GM12891 (cell line): ENCODE data around the gene DPYSL3.

ENCODE experiments used
- POLR2A ChIP-seq: IDR thresholded peaks from 2 replicates; pipeline ENCODE4 v1.6.1; 2011; ENCODE audit warnings: low read depth, low read length, control low read depth
- POLR2AphosphoS5 ChIP-seq: IDR thresholded peaks from 2 replicates; pipeline ENCODE4 v1.6.1; 2011; ENCODE audit warnings: low read depth, low read length, control low read depth
- POU2F2 ChIP-seq: IDR thresholded peaks from 2 replicates; pipeline ENCODE4 v1.6.1; 2011; ENCODE audit warnings: low read depth, mild to moderate bottlenecking, control low read depth, low read length, moderate library complexity
- TAF1 ChIP-seq: IDR thresholded peaks from 2 replicates; pipeline ENCODE4 v1.6.1; 2011; ENCODE audit warnings: low read depth, low read length, control low read depth

DNA sequence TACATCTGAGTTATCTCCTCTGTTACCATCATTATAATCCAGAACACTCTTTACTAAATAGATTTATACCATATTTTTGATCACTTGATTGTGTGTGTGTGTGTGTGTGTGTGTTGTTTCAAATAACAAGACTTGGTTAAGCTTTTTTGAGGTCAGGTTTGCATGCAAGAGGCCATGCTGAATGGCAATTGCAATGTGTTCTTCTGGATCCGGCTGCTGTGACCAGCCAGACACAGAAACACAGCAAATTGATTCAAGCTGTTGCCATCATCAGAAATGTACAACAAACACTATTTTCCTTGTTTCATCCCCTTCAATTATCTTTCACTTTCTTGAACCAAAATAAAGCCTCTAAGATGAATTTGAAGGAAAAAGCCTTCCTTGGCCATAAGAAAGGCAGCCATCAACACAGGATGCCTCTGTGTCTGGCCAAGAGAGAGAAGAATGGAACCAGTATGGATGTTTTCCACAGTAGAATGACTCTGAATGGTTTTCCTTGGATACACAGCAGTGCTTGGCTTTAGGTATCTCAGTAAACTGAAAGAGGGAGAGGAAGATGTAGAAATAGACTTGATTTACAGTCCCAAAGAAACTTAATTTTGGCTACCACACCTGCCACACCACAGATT lies 53.9 kb downstream of the DPYSL3 start:
- no peak for TF ChIP-seq POLR2AphosphoS5
- no peak for TF ChIP-seq POLR2A
- TF ChIP-seq POU2F2: no peak
- no peak for TF ChIP-seq TAF1
